HG03135 (cell line): ENCODE results near the gene METTL23.

Experiments
- ATAC-seq: cut with Tn5 transposase; IDR thresholded peaks from one replicate; pipeline ENCODE4 v1.9.1; 2021; ENCODE audit warnings: mild to moderate bottlenecking, moderate library complexity; ENCODE audit not compliant: unreplicated experiment

METTL23 gene

DNA sequence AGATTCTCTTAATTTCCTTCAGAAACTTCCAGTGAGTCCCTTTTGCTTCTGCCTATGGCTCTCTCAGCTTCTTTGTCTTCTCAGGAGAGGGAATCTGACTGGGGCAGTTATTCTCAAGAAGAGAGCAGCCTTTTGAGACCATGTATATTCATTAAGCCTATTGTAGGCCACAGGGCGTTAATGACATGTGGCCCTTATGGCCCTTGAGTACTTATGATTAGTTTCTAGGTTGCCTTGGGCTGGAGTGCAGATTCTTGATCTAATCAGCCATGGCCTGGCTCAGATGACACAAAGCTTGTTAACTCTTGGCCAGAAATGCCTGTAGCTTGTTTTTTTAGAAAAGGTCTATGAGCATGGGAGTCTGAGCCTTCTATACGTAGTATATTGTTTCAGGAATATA, 28.6 kb downstream of the METTL23 start:
- ATAC-seq, result no peak

- ATAC-seq, result no peak
These were observed 30.6 kb downstream of the METTL23 start for GRCh38 chr17:76757256-76757655.

DNA sequence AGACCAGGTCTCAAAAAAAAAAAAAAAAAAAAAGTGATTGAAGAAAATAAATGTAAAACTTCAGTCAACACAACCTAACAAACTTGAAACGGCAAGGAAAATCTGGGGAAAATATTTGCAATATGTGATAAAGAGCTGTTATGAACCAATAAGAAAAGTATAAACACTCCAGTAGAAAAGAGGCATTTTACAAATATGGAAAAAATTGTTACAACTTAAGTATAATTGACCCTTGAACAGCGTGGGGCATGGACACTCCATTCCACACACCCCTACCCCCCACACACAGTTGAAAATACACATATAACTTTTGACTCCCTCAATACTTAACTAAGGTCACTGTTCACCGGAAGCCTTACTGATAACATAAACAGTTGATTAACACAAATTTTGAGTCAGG, 31.9 kb downstream of the METTL23 start:
- ATAC-seq, result no peak

DNA sequence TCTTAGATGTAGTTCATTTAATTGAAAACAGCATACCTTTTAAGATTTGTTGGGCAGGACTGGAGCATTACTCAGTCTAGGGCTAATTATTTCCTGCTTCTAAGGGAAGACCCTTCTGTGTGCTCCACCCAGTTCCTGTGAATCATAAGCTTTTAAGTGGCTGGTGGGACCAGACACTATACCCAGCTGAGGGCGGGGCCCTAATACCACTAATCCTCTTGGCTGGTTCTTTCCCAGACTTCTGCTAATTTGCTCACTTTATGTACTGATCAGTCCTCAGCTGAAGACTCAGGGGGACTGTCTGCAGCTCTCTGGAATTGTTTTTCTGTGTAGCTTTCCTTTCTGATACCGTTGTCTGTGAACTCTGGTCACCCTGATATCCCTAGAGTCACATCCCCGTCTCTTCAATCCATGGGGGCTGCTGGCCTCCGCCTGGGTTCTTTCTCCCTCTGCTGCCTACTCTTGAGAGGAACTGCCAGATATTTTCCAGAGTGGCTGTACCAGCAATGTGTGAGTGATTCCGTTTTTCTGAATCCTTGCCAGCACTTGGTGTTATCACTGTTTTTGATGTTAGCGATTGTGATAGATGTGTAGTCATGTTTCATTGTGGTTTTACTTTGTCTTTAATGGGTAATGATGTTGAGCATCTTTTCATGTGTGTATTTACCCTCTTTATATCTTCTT, 46.3 kb downstream of the METTL23 start:
- ATAC-seq, result no peak

GRCh38 chr17:76775021-76775600, 48.5 kb downstream of the METTL23 start:
- no peak for ATAC-seq

- ATAC-seq, result no peak
These were observed 54.7 kb downstream of the METTL23 start for GRCh38 chr17:76781056-76781982.

DNA sequence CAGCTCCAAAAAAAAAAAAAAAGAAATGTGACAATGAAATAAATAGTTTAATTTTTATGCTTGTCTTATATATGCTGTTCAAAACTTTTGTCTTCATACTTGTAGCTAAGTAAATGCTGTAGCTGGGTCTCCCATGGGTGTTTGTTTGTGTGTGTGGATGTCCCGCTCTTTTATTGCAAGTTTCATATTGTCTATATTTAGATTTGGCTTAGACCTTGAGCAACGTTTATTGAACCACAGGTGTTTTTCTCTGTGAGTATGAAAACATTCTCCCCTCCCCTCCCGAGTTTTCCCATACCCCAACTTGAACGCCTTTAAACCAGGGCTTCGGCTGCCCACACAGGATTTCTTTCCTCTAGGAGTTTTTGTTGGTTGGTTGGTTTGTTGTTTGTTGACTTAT, 56.5 kb downstream of the METTL23 start:
- no peak for ATAC-seq
